Measurements from ENCODE around the gene CHKA. TPM values are rescaled to one million over a fixed set of nuclear protein-coding genes. Genes with fewer than 3 reads are reported as not detected.
A peak's percentile ranks its signal among the peaks of the same experiment; 100 is the strongest.

The CHKA gene
- total RNA-seq, 1 donor from 2014 or later: 46.7 TPM

DNA sequence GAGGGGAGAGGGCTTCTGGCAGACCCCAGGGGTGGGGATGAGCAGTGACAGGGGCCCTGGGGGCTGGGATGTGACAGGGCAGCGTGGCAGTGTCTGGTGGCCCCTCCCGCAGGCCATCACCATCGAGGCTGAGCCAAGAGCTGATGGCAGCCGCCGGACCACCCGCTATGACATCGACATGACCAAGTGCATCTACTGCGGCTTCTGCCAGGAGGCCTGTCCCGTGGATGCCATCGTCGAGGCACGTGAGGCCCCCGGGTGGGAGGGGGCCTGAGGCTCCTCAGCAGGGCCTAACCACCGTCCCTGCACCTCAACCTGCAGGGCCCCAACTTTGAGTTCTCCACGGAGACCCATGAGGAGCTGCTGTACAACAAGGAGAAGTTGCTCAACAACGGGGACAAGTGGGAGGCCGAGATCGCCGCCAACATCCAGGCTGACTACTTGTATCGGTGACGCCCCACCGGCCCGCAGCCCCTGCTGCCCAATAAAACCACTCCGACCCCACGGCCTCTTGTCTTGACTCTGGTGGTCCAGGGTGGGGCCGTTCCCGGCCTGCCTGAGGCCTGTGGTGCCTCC is 85.0 kb downstream of the CHKA start:
- Mint-ChIP-seq H3K27me3 (no peaks in the 10 kb centered on the region), H3K36me3 (no peaks in the 10 kb centered on the region), H3K9me3 (no peaks in the 10 kb centered on the region), H3K27ac (no peak overlapping the region), H3K4me3 (no peak overlapping the region), H3K4me1 (ENCODE audit: unreplicated experiment) (peaks cover 12% of the 10 kb centered on the region)
- TF ChIP-seq, protein P1, sequence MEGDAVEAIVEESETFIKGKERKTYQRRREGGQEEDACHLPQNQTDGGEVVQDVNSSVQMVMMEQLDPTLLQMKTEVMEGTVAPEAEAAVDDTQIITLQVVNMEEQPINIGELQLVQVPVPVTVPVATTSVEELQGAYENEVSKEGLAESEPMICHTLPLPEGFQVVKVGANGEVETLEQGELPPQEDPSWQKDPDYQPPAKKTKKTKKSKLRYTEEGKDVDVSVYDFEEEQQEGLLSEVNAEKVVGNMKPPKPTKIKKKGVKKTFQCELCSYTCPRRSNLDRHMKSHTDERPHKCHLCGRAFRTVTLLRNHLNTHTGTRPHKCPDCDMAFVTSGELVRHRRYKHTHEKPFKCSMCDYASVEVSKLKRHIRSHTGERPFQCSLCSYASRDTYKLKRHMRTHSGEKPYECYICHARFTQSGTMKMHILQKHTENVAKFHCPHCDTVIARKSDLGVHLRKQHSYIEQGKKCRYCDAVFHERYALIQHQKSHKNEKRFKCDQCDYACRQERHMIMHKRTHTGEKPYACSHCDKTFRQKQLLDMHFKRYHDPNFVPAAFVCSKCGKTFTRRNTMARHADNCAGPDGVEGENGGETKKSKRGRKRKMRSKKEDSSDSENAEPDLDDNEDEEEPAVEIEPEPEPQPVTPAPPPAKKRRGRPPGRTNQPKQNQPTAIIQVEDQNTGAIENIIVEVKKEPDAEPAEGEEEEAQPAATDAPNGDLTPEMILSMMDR (conservative IDR thresholded peaks at IDR 0.05): no peak
- DNase-seq (ENCODE audit: extremely low spot score, unreplicated experiment): no peak

GRCh38 chr11:68035266-68035876 is 85.8 kb downstream of the CHKA start:
- Mint-ChIP-seq H3K27ac (no peak overlapping the region), H3K4me3 (no peak overlapping the region)

DNA sequence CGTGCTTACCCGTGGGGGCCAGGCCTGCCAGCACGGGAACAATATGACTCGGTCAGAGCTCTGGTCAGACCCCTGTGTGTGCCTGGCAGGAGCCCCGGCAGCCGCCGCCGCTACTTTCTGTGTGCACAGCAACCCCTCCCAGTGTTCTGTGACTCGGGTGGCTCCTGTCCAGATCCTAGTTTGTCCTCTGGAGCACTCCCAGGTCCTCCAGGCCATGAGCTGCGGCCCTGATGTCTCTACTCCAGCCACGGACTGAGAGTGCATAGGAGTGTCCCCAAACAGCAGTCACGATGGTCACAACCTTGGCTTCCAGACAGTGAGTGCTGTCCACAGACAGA is 87.5 kb downstream of the CHKA start:
- H3K27ac Mint-ChIP-seq: no peak overlapping the region
- TF ChIP-seq, protein P1 (conservative IDR thresholded peaks at IDR 0.05): no peak
- peak overlapping the region; percentile 64 for H3K4me3 Mint-ChIP-seq
- H3K4me1 Mint-ChIP-seq (ENCODE audit: unreplicated experiment): peaks cover 20% of the 10 kb centered on the region
- no peak for DNase-seq (ENCODE audit: extremely low spot score, unreplicated experiment)
- H3K27me3 Mint-ChIP-seq: no peaks in the 10 kb centered on the region
- no peaks in the 10 kb centered on the region for H3K9me3 Mint-ChIP-seq
- peaks cover 4% of the 10 kb centered on the region for H3K36me3 Mint-ChIP-seq

More at GRCh38 chr11:68035266-68035876, 85.8 kb downstream of the CHKA start:
- H3K9me3 Mint-ChIP-seq: no peaks in the 10 kb centered on the region
- TF ChIP-seq, protein P1 (conservative IDR thresholded peaks at IDR 0.05): no peak
- no peaks in the 10 kb centered on the region for H3K27me3 Mint-ChIP-seq
- peaks cover 1% of the 10 kb centered on the region for H3K36me3 Mint-ChIP-seq
- DNase-seq (ENCODE audit: extremely low spot score, unreplicated experiment): no peak
- peaks cover 13% of the 10 kb centered on the region for H3K4me1 Mint-ChIP-seq (ENCODE audit: unreplicated experiment)

- H3K4me3 Mint-ChIP-seq: peak overlapping the region; percentile 64
- no peaks in the 10 kb centered on the region for H3K27me3 Mint-ChIP-seq
- peaks cover 4% of the 10 kb centered on the region for H3K36me3 Mint-ChIP-seq
Observed at GRCh38 chr11:68032997-68033707, 88.0 kb downstream of the CHKA start.

GRCh38 chr11:68032003-68032402 is 89.2 kb downstream of the CHKA start:
- Mint-ChIP-seq H3K9me3 (no peaks in the 10 kb centered on the region), H3K36me3 (peaks cover 4% of the 10 kb centered on the region), H3K4me3 (peak overlapping the region; percentile 99), H3K4me1 (ENCODE audit: unreplicated experiment) (peaks cover 21% of the 10 kb centered on the region), H3K27me3 (no peaks in the 10 kb centered on the region), H3K27ac (peak overlapping the region; percentile 96)
- TF ChIP-seq, protein P1 (conservative IDR thresholded peaks at IDR 0.05): no peak
- no peak for DNase-seq (ENCODE audit: extremely low spot score, unreplicated experiment)

More at GRCh38 chr11:68032997-68033707, 88.0 kb downstream of the CHKA start:
- Mint-ChIP-seq H3K9me3 (no peaks in the 10 kb centered on the region), H3K27ac (no peak overlapping the region), H3K4me1 (ENCODE audit: unreplicated experiment) (peaks cover 21% of the 10 kb centered on the region)
- TF ChIP-seq, protein P1 (conservative IDR thresholded peaks at IDR 0.05): no peak
- no peak for DNase-seq (ENCODE audit: extremely low spot score, unreplicated experiment)

Data from type B pancreatic cell (in vitro differentiated cells).